H1 (cell line): ENCODE data around the gene CDK19. TPM values are rescaled to one million over a fixed set of nuclear protein-coding genes. Genes with fewer than 3 reads are reported as not detected.

Experiments used
- BCL11A ChIP-seq, 2 experiments: IDR thresholded peaks; one replicate each; pipeline ENCODE4 v1.6.1; 2011; ENCODE audit warnings: low read depth in 2 of 2, low read length in 2 of 2, mild to moderate bottlenecking in 2 of 2
- CHD2 ChIP-seq: IDR thresholded peaks from 2 replicates; pipeline ENCODE4 v1.6.1; 2012; ENCODE audit warnings: low read length, improper control_type of control experiment
- CHD7 ChIP-seq: fragments of 300-600 bp; sonication (generic); IDR thresholded peaks from 2 replicates; pipeline ENCODE4 v1.7.1; 2012; ENCODE audit warnings: low read length, moderate library complexity, mild to moderate bottlenecking, inconsistent platforms; ENCODE audit not compliant: insufficient replicate concordance
- CREB1 ChIP-seq: IDR thresholded peaks from 2 replicates; pipeline ENCODE4 v1.6.1; 2012; ENCODE audit warnings: inconsistent platforms
- NRF1 ChIP-seq: IDR thresholded peaks from 2 replicates; pipeline ENCODE4 v1.6.1; 2011; ENCODE audit warnings: mild to moderate bottlenecking, low read depth, low read length, improper control_type of control experiment
- RBBP5 ChIP-seq: IDR thresholded peaks from 2 replicates; pipeline ENCODE4 v1.7.1; 2012; ENCODE audit warnings: low read depth, mild to moderate bottlenecking, inconsistent platforms, low read length, moderate library complexity, borderline replicate concordance
- RFX5 ChIP-seq: IDR thresholded peaks from 2 replicates; pipeline ENCODE4 v1.6.1; 2011; ENCODE audit warnings: low read depth, low read length, improper control_type of control experiment, borderline replicate concordance
- RXRA ChIP-seq: IDR thresholded peaks from 2 replicates; pipeline ENCODE4 v1.6.1; 2011; ENCODE audit warnings: low read depth, mild to moderate bottlenecking, low read length, moderate library complexity; ENCODE audit not compliant: insufficient read depth
- polyA plus RNA-seq, 7 experiments: library from polyadenylated mRNA; depleted of rRNA in 3 of 7; stranded (reverse) in 5 of 7; unstranded in 2 of 7; fragments of >200 nt in 5 of 7; fragments of 200-250 nt in 2 of 7; gene quantifications; 1 replicate in 5 of 7; 2 replicates in 1 of 7; 4 replicates in 1 of 7; pipeline versions ENCODE4 v1.2.1 to v1.2.3, GENCODE V29; 2011 to 2013; ENCODE audit warnings: missing spikeins in 2 of 7, mixed read lengths in 2 of 7
- total RNA-seq: library from RNA; stranded (reverse); fragmentation: NEBNext Ultra II Directional; extraction: Animal tissue kit (Norgen Biotek cat#: 25700); gene quantifications from 2 replicates; pipeline ENCODE4 v1.2.1, GENCODE V29; 2021

CDK19 gene
- total and polyA plus RNA-seq, 2 of the 8 experiments (the other 6 are each of a cell fraction or from before 2014, with no cell fraction given): 4.9 to 12.6 TPM

GRCh38 chr6:110841266-110841665, 26.0 kb upstream of the CDK19 start (continued):
- TF ChIP-seq CHD7: no peak
- no peak for TF ChIP-seq RBBP5
- no peak for TF ChIP-seq NRF1
- no peak for TF ChIP-seq CHD2
- no peak for TF ChIP-seq RXRA
- TF ChIP-seq BCL11A (IDR thresholded peaks at IDR 0.05; ENCODE audit: low read depth in 2 of 2, low read length in 2 of 2): no peak
- TF ChIP-seq CREB1: no peak
- TF ChIP-seq RFX5: no peak
